22Rv1 (cell line): ENCODE data around the gene SLC8A1.

ENCODE experiments used
- CTCF ChIP-seq: fragments of 450-650 bp; IDR thresholded peaks from 2 replicates; pipeline ENCODE4 v1.5.1; 2017; ENCODE audit warnings: mild to moderate bottlenecking
- ZFX ChIP-seq: fragments of 450-650 bp; IDR thresholded peaks from 2 replicates; pipeline ENCODE4 v1.6.1; 2017; ENCODE audit warnings: antibody characterized with exemption, borderline replicate concordance

- TF ChIP-seq CTCF (no peak), ZFX (no peak)
Measured at GRCh38 chr2:40485318-40485717, 33.4 kb upstream of the SLC8A1 start.
